Measurements from ENCODE around the gene PRKN.
A peak's percentile ranks its signal among the peaks of the same experiment; 100 is the strongest.

GRCh38 chr6:162343198-162343935 lies 384.2 kb downstream of the PRKN start:
- TF ChIP-seq, protein P1, sequence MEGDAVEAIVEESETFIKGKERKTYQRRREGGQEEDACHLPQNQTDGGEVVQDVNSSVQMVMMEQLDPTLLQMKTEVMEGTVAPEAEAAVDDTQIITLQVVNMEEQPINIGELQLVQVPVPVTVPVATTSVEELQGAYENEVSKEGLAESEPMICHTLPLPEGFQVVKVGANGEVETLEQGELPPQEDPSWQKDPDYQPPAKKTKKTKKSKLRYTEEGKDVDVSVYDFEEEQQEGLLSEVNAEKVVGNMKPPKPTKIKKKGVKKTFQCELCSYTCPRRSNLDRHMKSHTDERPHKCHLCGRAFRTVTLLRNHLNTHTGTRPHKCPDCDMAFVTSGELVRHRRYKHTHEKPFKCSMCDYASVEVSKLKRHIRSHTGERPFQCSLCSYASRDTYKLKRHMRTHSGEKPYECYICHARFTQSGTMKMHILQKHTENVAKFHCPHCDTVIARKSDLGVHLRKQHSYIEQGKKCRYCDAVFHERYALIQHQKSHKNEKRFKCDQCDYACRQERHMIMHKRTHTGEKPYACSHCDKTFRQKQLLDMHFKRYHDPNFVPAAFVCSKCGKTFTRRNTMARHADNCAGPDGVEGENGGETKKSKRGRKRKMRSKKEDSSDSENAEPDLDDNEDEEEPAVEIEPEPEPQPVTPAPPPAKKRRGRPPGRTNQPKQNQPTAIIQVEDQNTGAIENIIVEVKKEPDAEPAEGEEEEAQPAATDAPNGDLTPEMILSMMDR (IDR thresholded peaks at IDR 0.05) = peak; percentile 32
- TF ChIP-seq EZH2phosphoT487 (IDR thresholded peaks at IDR 0.05) (no peak), EZH2 (IDR thresholded peaks at IDR 0.05) (no peak)

Measured in neural progenitor cell (in vitro differentiated cells).